GM23248 (cell line): ENCODE measurements around the gene ATP6V0E1. TPM values are rescaled to one million over a fixed set of nuclear protein-coding genes. Genes with fewer than 3 reads are reported as not detected.

Experiments
- DNase-seq: peaks from one replicate; pipeline ENCODE4 v3.0.0-alpha.2; 2015
- H2AFZ ChIP-seq: fragments of 200-600 bp; sonication (generic); 2 replicates; pipeline ENCODE4 v1.6.1; 2016; ENCODE audit warnings: antibody characterized with exemption
- H3F3A ChIP-seq: fragments of 200-600 bp; sonication (generic); 2 replicates; pipeline ENCODE4 v1.6.1; 2016; ENCODE audit warnings: mild to moderate bottlenecking, antibody characterized with exemption, mixed run types; ENCODE audit not compliant: insufficient read depth
- H3K27ac ChIP-seq: fragments of 200-600 bp; sonication (generic); 2 replicates; pipeline ENCODE4 v1.5.1; 2016; ENCODE audit warnings: mild to moderate bottlenecking
- H3K27me3 ChIP-seq: fragments of 200-600 bp; sonication (generic); replicated peaks from 2 replicates; pipeline ENCODE4 v1.6.1; 2016; ENCODE audit warnings: mild to moderate bottlenecking; ENCODE audit not compliant: insufficient read depth
- H3K36me3 ChIP-seq: fragments of 200-600 bp; sonication (generic); 2 replicates; pipeline ENCODE4 v1.6.1; 2016; ENCODE audit warnings: low read depth, mild to moderate bottlenecking
- H3K4me1 ChIP-seq: fragments of 200-600 bp; sonication (generic); 2 replicates; pipeline ENCODE4 v1.6.1; 2016; ENCODE audit warnings: mild to moderate bottlenecking; ENCODE audit not compliant: insufficient read depth
- H3K4me2 ChIP-seq: fragments of 200-600 bp; sonication (generic); one replicate; pipeline ENCODE4 v1.6.1; 2016; ENCODE audit warnings: mild to moderate bottlenecking; ENCODE audit not compliant: unreplicated experiment
- H3K4me3 ChIP-seq: fragments of 200-600 bp; sonication (generic); 2 replicates; pipeline ENCODE4 v1.5.1; 2016; ENCODE audit warnings: mild to moderate bottlenecking
- H3K79me2 ChIP-seq: fragments of 200-600 bp; sonication (generic); 2 replicates; pipeline ENCODE4 v1.6.1; 2016; ENCODE audit warnings: mild to moderate bottlenecking; ENCODE audit not compliant: insufficient read depth
- H3K9ac ChIP-seq: fragments of 200-600 bp; sonication (generic); 2 replicates; pipeline ENCODE4 v1.6.1; 2016; ENCODE audit warnings: mild to moderate bottlenecking
- H3K9me2 ChIP-seq: fragments of 200-600 bp; sonication (generic); 2 replicates; pipeline ENCODE4 v1.6.1; 2016; ENCODE audit warnings: mixed run types, mild to moderate bottlenecking, moderate library complexity; ENCODE audit not compliant: insufficient read depth
- H3K9me3 ChIP-seq: fragments of 200-600 bp; sonication (generic); one replicate; pipeline ENCODE4 v1.6.1; 2017; ENCODE audit warnings: low read depth
- H4K20me1 ChIP-seq: fragments of 200-600 bp; sonication (generic); 2 replicates; pipeline ENCODE4 v1.6.0; 2016; ENCODE audit not compliant: insufficient read depth
- EZH2 ChIP-seq: fragments of 200-600 bp; sonication (generic); IDR thresholded peaks from 2 replicates; pipeline ENCODE4 v1.6.1; 2018; ENCODE audit warnings: antibody characterized with exemption, mild to moderate bottlenecking; ENCODE audit not compliant: insufficient read depth, poor library complexity, severe bottlenecking
- EZH2phosphoT487 ChIP-seq: fragments of 200-600 bp; sonication (generic); IDR thresholded peaks from 2 replicates; pipeline ENCODE4 v1.6.1; 2018; ENCODE audit warnings: antibody characterized with exemption, moderate library complexity, mild to moderate bottlenecking, low read depth; ENCODE audit not compliant: insufficient read depth
- WGBS, 2 experiments: methylation state at CpG; one replicate each; pipeline ENCODE4 v1.1.6; 2015 to 2017; ENCODE audit warnings: low lambda C conversion rate in 2 of 2, low coverage in 1 of 2; ENCODE audit errors: missing lambda C conversion rate in 2 of 2; 5-methylcytosine and 5-hydroxymethylcytosine counted together
- in situ Hi-C: fragments of 300-500 bp; cut with MboI; formaldehyde crosslinking; loops from 2 replicates; pipeline ENCODE4 v1.15.0; 2020
- polyA plus RNA-seq: library from polyadenylated mRNA; unstranded; fragments of >200 nt; fragmentation: Nextera tagmentation; extraction: Ambion mirVana; gene quantifications from 2 replicates; pipeline ENCODE4 v1.2.1, GENCODE V29; 2016
- total RNA-seq: library from RNA; depleted of rRNA; stranded (reverse); fragments of >200 nt; shearing (Covaris generic); gene quantifications from 2 replicates; pipeline ENCODE4 v1.2.3, GENCODE V29; 2014; rRNA removed

The ATP6V0E1 gene
- total RNA-seq = 175 and 204 TPM in 2 replicates
- 675 and 702 TPM in 2 replicates for polyA plus RNA-seq

DNA sequence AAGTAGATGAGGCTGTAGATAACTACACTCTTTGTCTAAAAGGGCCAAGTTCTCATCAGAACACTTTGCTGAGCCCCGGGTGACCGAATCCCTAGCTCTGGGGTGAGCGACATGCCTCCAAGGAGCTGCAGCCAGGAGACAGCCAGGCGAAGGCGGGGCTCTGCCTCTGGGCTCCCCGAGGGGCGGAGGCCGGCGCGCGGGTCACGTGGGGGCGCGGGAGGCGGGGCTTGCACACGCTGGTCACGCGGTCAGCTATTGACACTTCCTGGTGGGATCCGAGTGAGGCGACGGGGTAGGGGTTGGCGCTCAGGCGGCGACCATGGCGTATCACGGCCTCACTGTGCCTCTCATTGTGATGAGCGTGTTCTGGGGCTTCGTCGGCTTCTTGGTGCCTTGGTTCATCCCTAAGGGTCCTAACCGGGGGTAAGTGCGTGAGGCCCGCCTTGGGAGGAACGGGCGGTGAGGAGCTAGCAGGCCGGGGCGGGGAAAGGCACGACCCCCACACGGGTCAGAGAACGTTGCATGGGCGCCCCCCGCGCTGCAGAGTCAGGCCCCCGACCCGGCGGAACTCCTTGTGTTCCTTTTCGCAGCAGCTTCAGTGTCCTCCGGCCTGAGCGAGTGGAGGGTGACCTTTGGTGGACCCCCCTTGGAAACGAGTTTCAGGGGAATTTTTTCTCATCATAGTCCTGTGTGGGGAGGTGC lies at the start of gene ATP6V0E1:
Gene ATP6V0E1 (plus strand): TSS at position 230 of the 702 bp plus-strand sequence. CDS start 90 bp downstream, at position 320.
- peaks cover 4% of the 10 kb centered on the region for H3F3A ChIP-seq
- no peaks in the 10 kb centered on the region for H4K20me1 ChIP-seq
- peak within 1 kb of the TSS; percentile 86 for H3K4me2 ChIP-seq
- H3K9me2 ChIP-seq = no peaks in the 10 kb centered on the region
- no peak for TF ChIP-seq EZH2phosphoT487
- no peak for TF ChIP-seq EZH2
- H2AFZ ChIP-seq = peak within 1 kb of the TSS; percentile 78
- no peaks in the 10 kb centered on the region for H3K9me3 ChIP-seq
- peaks cover 12% of the 10 kb centered on the region for H3K4me1 ChIP-seq
- H3K4me3 ChIP-seq = peak within 1 kb of the TSS; percentile 86
- peaks cover 49% of the 10 kb centered on the region for H3K79me2 ChIP-seq
- in situ Hi-C loops = loop anchor here (10.0 to 25.0 kb wide), 2 partner anchors 161 to 304 kb away; partner anchors contain the start of gene BNIP1
- H3K27ac ChIP-seq = peak within 1 kb of the TSS; percentile 92
- DNase-seq = peak; percentile 98
- no peaks in the 10 kb centered on the region for H3K36me3 ChIP-seq
- H3K27me3 ChIP-seq = no peaks in the 10 kb centered on the region
- H3K9ac ChIP-seq = peak within 1 kb of the TSS; percentile 97
- 1 to 2% methylated on average over 32 to 46 of the region's 49 CpGs for WGBS, 2 experiments

DNA sequence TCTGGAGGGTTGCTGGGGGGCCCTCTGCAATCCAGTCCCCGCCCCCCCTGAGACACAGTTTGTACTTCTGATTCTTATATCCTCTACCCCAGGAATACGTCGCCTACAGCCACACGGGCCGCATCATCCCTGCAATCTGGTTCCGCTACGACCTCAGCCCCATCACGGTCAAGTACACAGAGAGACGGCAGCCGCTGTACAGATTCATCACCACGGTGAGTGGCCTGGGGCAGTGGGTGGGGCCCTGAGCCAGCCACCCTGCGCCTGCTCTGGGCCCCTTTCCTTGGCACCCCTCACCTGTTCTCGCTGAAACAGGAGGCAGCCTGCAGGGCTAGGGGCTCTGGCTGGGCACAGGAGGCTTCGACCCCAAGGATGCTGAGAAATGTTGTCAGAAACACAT lies 48.5 kb upstream of the ATP6V0E1 start:
- H3K36me3 ChIP-seq = no peaks in the 10 kb centered on the region; the same call in 1 of the 2 replicates

GRCh38 chr5:172936401-172936800 lies 47.2 kb upstream of the ATP6V0E1 start:
- Histone ChIP-seq H3K4me2 (no peak overlapping the region), H3K79me2 (peaks cover 10% of the 10 kb centered on the region; the same call in 1 of the 2 replicates), H3K36me3 (no peaks in the 10 kb centered on the region; the same call in 1 of the 2 replicates), H3K9me3 (no peaks in the 10 kb centered on the region), H3K27me3 (no peaks in the 10 kb centered on the region), H4K20me1 (no peaks in the 10 kb centered on the region), H3F3A (peaks cover 9% of the 10 kb centered on the region), H3K4me1 (peaks cover 15% of the 10 kb centered on the region), H3K9me2 (no peaks in the 10 kb centered on the region), H3K27ac (no peak overlapping the region), H3K4me3 (no peak overlapping the region), H2AFZ (no peak overlapping the region), H3K9ac (no peak overlapping the region)
- TF ChIP-seq EZH2phosphoT487 (no peak), EZH2 (no peak)
- WGBS, 2 experiments = 86 to 87% methylated on average over 5 of the region's 5 CpGs
- in situ Hi-C loops = loop anchor here (25.0 kb wide), 1 partner anchor 474 kb away; the partner anchor contains the start of gene SH3PXD2B
- DNase-seq = no peak

More for the DNA sequence above, 48.5 kb upstream of the ATP6V0E1 start:
- no peak overlapping the region for H3K4me2 ChIP-seq
- no peak overlapping the region for H3K4me3 ChIP-seq
- H2AFZ ChIP-seq = no peak overlapping the region
- peaks cover 28% of the 10 kb centered on the region for H3K4me1 ChIP-seq
- WGBS, 2 experiments = 89 to 96% methylated on average over 14 of the region's 14 CpGs
- H3F3A ChIP-seq = peaks cover 22% of the 10 kb centered on the region
- no peak for TF ChIP-seq EZH2
- H3K79me2 ChIP-seq = peaks cover 10% of the 10 kb centered on the region; the same call in 1 of the 2 replicates
- H3K27ac ChIP-seq = no peak overlapping the region
- no peaks in the 10 kb centered on the region for H3K9me3 ChIP-seq
- no peaks in the 10 kb centered on the region for H3K27me3 ChIP-seq
- no peaks in the 10 kb centered on the region for H4K20me1 ChIP-seq
- DNase-seq = no peak
- in situ Hi-C loops = loop anchor here (25.0 kb wide), 1 partner anchor 473 kb away; the partner anchor contains the start of gene SH3PXD2B
- H3K9me2 ChIP-seq = no peaks in the 10 kb centered on the region
- H3K9ac ChIP-seq = no peak overlapping the region

DNA sequence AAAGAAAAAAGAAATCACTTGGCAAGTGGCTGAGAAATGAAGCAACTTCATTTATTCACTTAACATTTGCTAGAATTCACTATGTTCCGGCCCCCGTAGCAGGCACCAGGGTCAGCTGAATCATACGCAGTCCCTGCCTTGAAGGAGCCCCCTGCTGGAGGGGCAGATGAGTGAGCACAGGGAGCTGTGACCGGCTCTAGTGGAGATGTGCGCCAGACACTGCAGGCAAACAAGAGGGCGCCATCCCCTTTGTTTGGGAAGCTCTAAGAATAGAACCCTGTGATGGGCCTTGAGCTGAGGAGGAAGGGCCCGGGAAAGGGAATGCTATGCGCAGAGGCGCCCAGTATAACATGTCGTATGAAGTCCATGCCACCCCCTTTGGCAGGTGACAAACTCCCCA lies 44.5 kb upstream of the ATP6V0E1 start:
- H3K36me3 ChIP-seq = no peaks in the 10 kb centered on the region; the same call in 1 of the 2 replicates
- H3K9ac ChIP-seq = no peak overlapping the region
- peak; percentile 67 for DNase-seq
- H3K27ac ChIP-seq = no peak overlapping the region
- no peaks in the 10 kb centered on the region for H3K9me2 ChIP-seq
- H3K27me3 ChIP-seq = no peaks in the 10 kb centered on the region
- TF ChIP-seq EZH2phosphoT487 (no peak), EZH2 (no peak)
- no peak overlapping the region for H2AFZ ChIP-seq
- no peak overlapping the region for H3K4me3 ChIP-seq
- H3K79me2 ChIP-seq = no peaks in the 10 kb centered on the region
- H3F3A ChIP-seq = peaks cover 16% of the 10 kb centered on the region
- no peak overlapping the region for H3K4me2 ChIP-seq
- no peaks in the 10 kb centered on the region for H3K9me3 ChIP-seq
- in situ Hi-C loops = loop anchor here (25.0 kb wide), 1 partner anchor 477 kb away; the partner anchor contains the start of gene SH3PXD2B
- WGBS, 2 experiments = 93 to 94% methylated on average over 10 of the region's 10 CpGs
- no peaks in the 10 kb centered on the region for H4K20me1 ChIP-seq
- peaks cover 16% of the 10 kb centered on the region for H3K4me1 ChIP-seq
